ENCODE results near the gene NKX2-3.

Gene NKX2-3

GRCh38 chr10:99539820-99540219 is 7.1 kb downstream of the NKX2-3 start:
- H3K9me3 ChIP-seq (ENCODE audit: control insufficient read depth, low read length) = no peaks in the 10 kb centered on the region
- peaks cover 100% of the 10 kb centered on the region for H3K27me3 ChIP-seq (ENCODE audit: control insufficient read depth, insufficient read depth, low read length, poor library complexity, severe bottlenecking)
- H3K4me3 ChIP-seq (ENCODE audit: insufficient read depth, low read depth, low read length) = no peak overlapping the region
- H3K36me3 ChIP-seq (ENCODE audit: control insufficient read depth, insufficient read depth, low read length) = no peaks in the 10 kb centered on the region
- WGBS, 2 experiments = no CpG with 5 or more reads among the region's 1 CpG
- H3K27ac ChIP-seq (ENCODE audit: insufficient read depth, low read depth, low read length, poor library complexity, severe bottlenecking) = no peak overlapping the region
- H3K4me1 ChIP-seq (ENCODE audit: control insufficient read depth, insufficient read depth, low read length) = peaks cover 26% of the 10 kb centered on the region

GRCh38 chr10:99540306-99540656 is 7.5 kb downstream of the NKX2-3 start:
- Histone ChIP-seq H3K27ac (ENCODE audit: insufficient read depth, low read depth, low read length, poor library complexity, severe bottlenecking) (no peak overlapping the region), H3K4me3 (ENCODE audit: insufficient read depth, low read depth, low read length) (no peak overlapping the region), H3K9me3 (ENCODE audit: control insufficient read depth, low read length) (no peaks in the 10 kb centered on the region), H3K4me1 (ENCODE audit: control insufficient read depth, insufficient read depth, low read length) (peaks cover 23% of the 10 kb centered on the region), H3K27me3 (ENCODE audit: control insufficient read depth, insufficient read depth, low read length, poor library complexity, severe bottlenecking) (peaks cover 100% of the 10 kb centered on the region), H3K36me3 (ENCODE audit: control insufficient read depth, insufficient read depth, low read length) (no peaks in the 10 kb centered on the region)
- WGBS, 2 experiments = 4% methylated on average over 28 of the region's 28 CpGs

- no peaks in the 10 kb centered on the region for H3K9me3 ChIP-seq (ENCODE audit: control insufficient read depth, low read length)
- H3K27ac ChIP-seq (ENCODE audit: insufficient read depth, low read depth, low read length, poor library complexity, severe bottlenecking) = no peak overlapping the region
- H3K36me3 ChIP-seq (ENCODE audit: control insufficient read depth, insufficient read depth, low read length) = no peaks in the 10 kb centered on the region
- H3K27me3 ChIP-seq (ENCODE audit: control insufficient read depth, insufficient read depth, low read length, poor library complexity, severe bottlenecking) = peaks cover 100% of the 10 kb centered on the region
- 3 to 6% methylated on average over 46 to 49 of the region's 49 CpGs for WGBS, 2 experiments
- no peak overlapping the region for H3K4me3 ChIP-seq (ENCODE audit: insufficient read depth, low read depth, low read length)
- peaks cover 19% of the 10 kb centered on the region for H3K4me1 ChIP-seq (ENCODE audit: control insufficient read depth, insufficient read depth, low read length)
Observed at GRCh38 chr10:99540657-99541531, 8.2 kb downstream of the NKX2-3 start.

GRCh38 chr10:99544322-99544721 is 11.6 kb downstream of the NKX2-3 start:
- Histone ChIP-seq H3K27ac (ENCODE audit: insufficient read depth, low read depth, low read length, poor library complexity, severe bottlenecking) (no peak overlapping the region), H3K27me3 (ENCODE audit: control insufficient read depth, insufficient read depth, low read length, poor library complexity, severe bottlenecking) (peaks cover 98% of the 10 kb centered on the region), H3K4me3 (ENCODE audit: insufficient read depth, low read depth, low read length) (no peak overlapping the region), H3K36me3 (ENCODE audit: control insufficient read depth, insufficient read depth, low read length) (no peaks in the 10 kb centered on the region), H3K9me3 (ENCODE audit: control insufficient read depth, low read length) (no peaks in the 10 kb centered on the region), H3K4me1 (ENCODE audit: control insufficient read depth, insufficient read depth, low read length) (no peaks in the 10 kb centered on the region)
- WGBS, 2 experiments = 90 to 97% methylated on average over 1 of the region's 1 CpG

- Histone ChIP-seq H3K9me3 (ENCODE audit: control insufficient read depth, low read length) (no peaks in the 10 kb centered on the region), H3K4me3 (ENCODE audit: insufficient read depth, low read depth, low read length) (no peak overlapping the region), H3K27ac (ENCODE audit: insufficient read depth, low read depth, low read length, poor library complexity, severe bottlenecking) (no peak overlapping the region), H3K36me3 (ENCODE audit: control insufficient read depth, insufficient read depth, low read length) (no peaks in the 10 kb centered on the region), H3K4me1 (ENCODE audit: control insufficient read depth, insufficient read depth, low read length) (peaks cover 7% of the 10 kb centered on the region), H3K27me3 (ENCODE audit: control insufficient read depth, insufficient read depth, low read length, poor library complexity, severe bottlenecking) (peaks cover 69% of the 10 kb centered on the region)
- WGBS, 2 experiments = 73 to 83% methylated on average over 2 of the region's 2 CpGs
Observed at GRCh38 chr10:99548041-99548530, 15.3 kb downstream of the NKX2-3 start.

- no peak overlapping the region for H3K27ac ChIP-seq (ENCODE audit: insufficient read depth, low read depth, low read length, poor library complexity, severe bottlenecking)
- H3K4me3 ChIP-seq (ENCODE audit: insufficient read depth, low read depth, low read length) = no peak overlapping the region
- H3K36me3 ChIP-seq (ENCODE audit: control insufficient read depth, insufficient read depth, low read length) = no peaks in the 10 kb centered on the region
- no peaks in the 10 kb centered on the region for H3K9me3 ChIP-seq (ENCODE audit: control insufficient read depth, low read length)
- 53 to 54% methylated on average over 5 of the region's 5 CpGs for WGBS, 2 experiments
- peaks cover 11% of the 10 kb centered on the region for H3K4me1 ChIP-seq (ENCODE audit: control insufficient read depth, insufficient read depth, low read length)
- H3K27me3 ChIP-seq (ENCODE audit: control insufficient read depth, insufficient read depth, low read length, poor library complexity, severe bottlenecking) = peaks cover 41% of the 10 kb centered on the region
Observed at GRCh38 chr10:99551158-99551557, 18.4 kb downstream of the NKX2-3 start.

GRCh38 chr10:99551616-99552015 is 18.9 kb downstream of the NKX2-3 start:
- no peak overlapping the region for H3K4me3 ChIP-seq (ENCODE audit: insufficient read depth, low read depth, low read length)
- no peaks in the 10 kb centered on the region for H3K9me3 ChIP-seq (ENCODE audit: control insufficient read depth, low read length)
- H3K36me3 ChIP-seq (ENCODE audit: control insufficient read depth, insufficient read depth, low read length) = no peaks in the 10 kb centered on the region
- H3K27me3 ChIP-seq (ENCODE audit: control insufficient read depth, insufficient read depth, low read length, poor library complexity, severe bottlenecking) = peaks cover 36% of the 10 kb centered on the region
- H3K4me1 ChIP-seq (ENCODE audit: control insufficient read depth, insufficient read depth, low read length) = peaks cover 11% of the 10 kb centered on the region
- WGBS, 2 experiments = 50 to 61% methylated on average over 3 of the region's 3 CpGs
- no peak overlapping the region for H3K27ac ChIP-seq (ENCODE audit: insufficient read depth, low read depth, low read length, poor library complexity, severe bottlenecking)

- Histone ChIP-seq H3K36me3 (ENCODE audit: control insufficient read depth, insufficient read depth, low read length) (no peaks in the 10 kb centered on the region), H3K4me1 (ENCODE audit: control insufficient read depth, insufficient read depth, low read length) (peaks cover 11% of the 10 kb centered on the region), H3K27ac (ENCODE audit: insufficient read depth, low read depth, low read length, poor library complexity, severe bottlenecking) (no peak overlapping the region), H3K9me3 (ENCODE audit: control insufficient read depth, low read length) (no peaks in the 10 kb centered on the region), H3K27me3 (ENCODE audit: control insufficient read depth, insufficient read depth, low read length, poor library complexity, severe bottlenecking) (peaks cover 6% of the 10 kb centered on the region), H3K4me3 (ENCODE audit: insufficient read depth, low read depth, low read length) (no peak overlapping the region)
- WGBS, 2 experiments = 82% methylated on average over 11 of the region's 11 CpGs
Observed at GRCh38 chr10:99555371-99555770, 22.6 kb downstream of the NKX2-3 start.

- Histone ChIP-seq H3K36me3 (ENCODE audit: control insufficient read depth, insufficient read depth, low read length) (no peaks in the 10 kb centered on the region), H3K4me1 (ENCODE audit: control insufficient read depth, insufficient read depth, low read length) (peaks cover 7% of the 10 kb centered on the region), H3K4me3 (ENCODE audit: insufficient read depth, low read depth, low read length) (no peak overlapping the region), H3K27ac (ENCODE audit: insufficient read depth, low read depth, low read length, poor library complexity, severe bottlenecking) (no peak overlapping the region), H3K27me3 (ENCODE audit: control insufficient read depth, insufficient read depth, low read length, poor library complexity, severe bottlenecking) (peaks cover 3% of the 10 kb centered on the region), H3K9me3 (ENCODE audit: control insufficient read depth, low read length) (no peaks in the 10 kb centered on the region)
- 57 to 73% methylated on average over 6 of the region's 6 CpGs for WGBS, 2 experiments
Observed at GRCh38 chr10:99555825-99556523, 23.2 kb downstream of the NKX2-3 start.

- WGBS, 2 experiments = 96% methylated on average over 5 of the region's 5 CpGs
- Histone ChIP-seq H3K36me3 (ENCODE audit: control insufficient read depth, insufficient read depth, low read length) (no peaks in the 10 kb centered on the region), H3K4me3 (ENCODE audit: insufficient read depth, low read depth, low read length) (no peak overlapping the region), H3K27me3 (ENCODE audit: control insufficient read depth, insufficient read depth, low read length, poor library complexity, severe bottlenecking) (peaks cover 3% of the 10 kb centered on the region), H3K27ac (ENCODE audit: insufficient read depth, low read depth, low read length, poor library complexity, severe bottlenecking) (no peak overlapping the region), H3K9me3 (ENCODE audit: control insufficient read depth, low read length) (no peaks in the 10 kb centered on the region), H3K4me1 (ENCODE audit: control insufficient read depth, insufficient read depth, low read length) (peaks cover 5% of the 10 kb centered on the region)
Observed at GRCh38 chr10:99557044-99557443, 24.3 kb downstream of the NKX2-3 start.
